Pancreas (tissue), 10 donors: Measurements from ENCODE around the gene FGD4. TPM values are rescaled to one million over a fixed set of nuclear protein-coding genes. Genes with fewer than 3 reads are reported as not detected.

Experiments used
- ATAC-seq, 4 donors: fragments of 200-7000 bp; cut with Tn5 transposase; one replicate each; pipeline versions ENCODE4 v1.8.0 to v1.9.1; 2020; ENCODE audit warnings: mild to moderate bottlenecking in 4 of 4, moderate library complexity in 4 of 4
- DNase-seq, 6 donors: peaks; one replicate each; pipeline ENCODE4 v3.0.0-alpha.2; 2020
- FAIRE-seq: peaks from 2 replicates; lab custom pipeline; 2012; peaks lifted over from hg19 to GRCh38; lab: Jason Lieb, UNC
- H3K27ac ChIP-seq, 4 donors: fragments of 200-600 bp; sonication (generic); 1 replicate in 3 of 4; 2 replicates in 1 of 4; pipeline versions ENCODE4 v1.5.0 to v1.8.0; 2020
- H3K27me3 ChIP-seq, 4 donors: fragments of 200-600 bp; one replicate each; pipeline ENCODE4 v1.8.0; 2021
- H3K36me3 ChIP-seq, 3 donors: fragments of 200-600 bp; sonication (generic) in 1 of 3; one replicate each; pipeline versions ENCODE4 v1.5.0 to v1.8.0; 2020 to 2021
- H3K4me1 ChIP-seq, 3 donors: fragments of 200-600 bp; one replicate each; pipeline ENCODE4 v1.8.0; 2021
- H3K4me3 ChIP-seq, 4 donors: fragments of 200-600 bp; sonication (generic) in 2 of 4; one replicate each; pipeline versions ENCODE4 v1.5.0 to v1.8.0; 2020 to 2021
- H3K9me3 ChIP-seq, 4 donors: fragments of 200-600 bp; one replicate each; pipeline ENCODE4 v1.8.0; 2021
- WGBS, 2 donors: extraction: QIAGEN DNeasy Blood & Tissue Kit; methylation state at CpG; one replicate each; pipeline ENCODE4 v1.1.7; 2013; 5-methylcytosine and 5-hydroxymethylcytosine counted together
- intact Hi-C, 3 donors: fragments of 100-400 bp; cut with DNase I; formaldehyde crosslinking; loops; one replicate each; pipeline versions ENCODE4 v1.11.1 to v1.14.2; 2022
- polyA plus RNA-seq, 2 donors: library from polyadenylated mRNA; stranded (reverse); fragments of 200-250 nt; gene quantifications; one replicate each; pipeline ENCODE4 v1.2.3, GENCODE V29; 2013
- total RNA-seq, 6 donors: library from RNA; stranded (reverse); fragmentation: NEBNext Ultra II Directional in 4 of 6; extraction: Animal tissue kit (Norgen Biotek cat#: 25700) in 4 of 6; gene quantifications; one replicate each; pipeline versions ENCODE4 v1.2.1 to v1.2.4, GENCODE V29; 2021 to 2023
- TF ChIP-seq, protein P1 (sequence below), 4 donors: fragments of 200-600 bp; sonication (generic) in 3 of 4; IDR thresholded peaks; one replicate each; pipeline versions ENCODE4 v1.5.0 to v1.8.0; 2021; ENCODE audit warnings: antibody characterized with exemption in 4 of 4
- donor health status: healthy with polysubstance abuse.
- donor health status: DM: no; HTN: no; CAD: no; lungs with moderate emphysema.
- donor health status: DM: no; HTN: no; CAD: no.
- donor health status: control.
- donor health status: control.
- donor health status: Bipolar disorder and iron deficiency.
- donor health status: DM: yes; HTN: yes; CAD: no.
- donor health status: DM: no; HTN: no; CAD: no.
- donor health status: DM: no; HTN: no; CAD: no.
- donor health status: DM: yes; HTN: yes; CAD: no.

FGD4 gene
- total and polyA plus RNA-seq, 8 donors = 3.6 to 26.5 (median 14.5) TPM

DNA sequence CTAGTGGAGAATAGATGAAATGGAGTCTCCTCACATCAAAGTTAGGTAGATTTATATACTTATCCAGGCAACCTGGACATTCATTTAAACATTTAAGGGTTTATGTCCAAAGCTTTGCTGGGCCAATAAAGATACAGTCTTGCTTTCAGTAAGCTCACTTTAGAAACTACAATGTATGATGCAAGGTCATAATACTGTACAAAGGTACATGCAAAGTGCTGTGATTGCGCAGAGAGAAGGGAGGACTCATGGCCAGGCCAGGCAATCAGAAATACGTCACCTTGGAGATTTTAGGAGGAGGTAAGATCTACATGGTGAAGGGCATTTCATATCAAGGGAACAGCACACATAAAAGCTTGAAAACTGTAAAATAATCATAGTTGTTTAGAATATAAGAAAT, 113.6 kb downstream of the FGD4 start:
- 87 to 95% methylated on average over 2 of the region's 2 CpGs for WGBS, 2 donors
- no peak overlapping the region for H3K27ac ChIP-seq
- no peak for ATAC-seq
- TF ChIP-seq, protein P1, sequence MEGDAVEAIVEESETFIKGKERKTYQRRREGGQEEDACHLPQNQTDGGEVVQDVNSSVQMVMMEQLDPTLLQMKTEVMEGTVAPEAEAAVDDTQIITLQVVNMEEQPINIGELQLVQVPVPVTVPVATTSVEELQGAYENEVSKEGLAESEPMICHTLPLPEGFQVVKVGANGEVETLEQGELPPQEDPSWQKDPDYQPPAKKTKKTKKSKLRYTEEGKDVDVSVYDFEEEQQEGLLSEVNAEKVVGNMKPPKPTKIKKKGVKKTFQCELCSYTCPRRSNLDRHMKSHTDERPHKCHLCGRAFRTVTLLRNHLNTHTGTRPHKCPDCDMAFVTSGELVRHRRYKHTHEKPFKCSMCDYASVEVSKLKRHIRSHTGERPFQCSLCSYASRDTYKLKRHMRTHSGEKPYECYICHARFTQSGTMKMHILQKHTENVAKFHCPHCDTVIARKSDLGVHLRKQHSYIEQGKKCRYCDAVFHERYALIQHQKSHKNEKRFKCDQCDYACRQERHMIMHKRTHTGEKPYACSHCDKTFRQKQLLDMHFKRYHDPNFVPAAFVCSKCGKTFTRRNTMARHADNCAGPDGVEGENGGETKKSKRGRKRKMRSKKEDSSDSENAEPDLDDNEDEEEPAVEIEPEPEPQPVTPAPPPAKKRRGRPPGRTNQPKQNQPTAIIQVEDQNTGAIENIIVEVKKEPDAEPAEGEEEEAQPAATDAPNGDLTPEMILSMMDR (IDR thresholded peaks at IDR 0.05) = no peak
- no peak for FAIRE-seq
- H3K4me3 ChIP-seq = no peak overlapping the region
- H3K4me1 ChIP-seq = peaks cover 8 to 29% (median 24%) of the 10 kb centered on the region in 3 donors
- no peaks in the 10 kb centered on the region for H3K9me3 ChIP-seq
- no peaks in the 10 kb centered on the region for H3K36me3 ChIP-seq
- H3K27me3 ChIP-seq = no peaks in the 10 kb centered on the region
- intact Hi-C loops = no loop called here
- no peak for DNase-seq

DNA sequence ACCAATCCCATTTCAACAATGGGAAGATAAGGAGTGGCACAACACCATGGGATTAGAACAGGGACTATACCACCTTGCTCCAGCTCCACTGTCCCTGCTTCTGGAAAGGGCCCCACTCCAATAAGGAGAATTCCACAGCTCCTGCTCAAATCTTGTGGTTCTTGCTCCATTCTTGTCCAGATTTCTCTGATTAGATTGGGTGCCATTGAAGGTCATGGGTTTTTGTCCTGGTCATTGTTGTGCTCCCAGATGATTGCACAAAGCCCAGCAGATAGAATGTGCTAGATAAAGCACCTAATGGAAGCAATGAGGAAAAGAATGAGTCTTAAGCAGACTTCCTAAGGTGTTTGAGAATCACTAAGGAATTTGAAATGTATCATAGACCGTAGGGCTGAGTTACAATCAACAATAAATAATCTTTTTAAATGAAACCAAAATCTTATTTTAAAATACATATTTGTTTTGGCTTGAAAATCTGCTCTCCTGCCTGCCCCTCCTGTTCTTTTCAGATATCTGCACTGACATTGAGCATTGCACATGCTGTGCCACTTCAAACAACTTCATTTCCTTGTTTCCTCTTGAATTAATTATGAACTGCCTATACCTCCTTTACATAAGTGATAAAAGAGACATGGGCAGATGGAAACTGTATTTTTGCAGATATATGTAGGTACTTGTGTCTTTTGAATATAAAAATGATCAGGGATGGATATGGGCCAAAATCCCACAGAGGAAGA, 115.9 kb downstream of the FGD4 start:
- FAIRE-seq = no peak
- no peak for DNase-seq
- TF ChIP-seq, protein P1 (IDR thresholded peaks at IDR 0.05) = no peak
- Histone ChIP-seq H3K4me3 (no peak overlapping the region), H3K4me1 (peaks cover 0 to 17% (median 13%) of the 10 kb centered on the region in 3 donors), H3K36me3 (no peaks in the 10 kb centered on the region), H3K9me3 (no peaks in the 10 kb centered on the region), H3K27ac (peak overlapping the region in 2 of 4 donors; percentile 57 to 68), H3K27me3 (no peaks in the 10 kb centered on the region)
- intact Hi-C loops = no loop called here
- peak; percentile 83 to 92 (median 89) for ATAC-seq
- 17 to 22% methylated on average over 1 of the region's 1 CpG for WGBS, 2 donors

DNA sequence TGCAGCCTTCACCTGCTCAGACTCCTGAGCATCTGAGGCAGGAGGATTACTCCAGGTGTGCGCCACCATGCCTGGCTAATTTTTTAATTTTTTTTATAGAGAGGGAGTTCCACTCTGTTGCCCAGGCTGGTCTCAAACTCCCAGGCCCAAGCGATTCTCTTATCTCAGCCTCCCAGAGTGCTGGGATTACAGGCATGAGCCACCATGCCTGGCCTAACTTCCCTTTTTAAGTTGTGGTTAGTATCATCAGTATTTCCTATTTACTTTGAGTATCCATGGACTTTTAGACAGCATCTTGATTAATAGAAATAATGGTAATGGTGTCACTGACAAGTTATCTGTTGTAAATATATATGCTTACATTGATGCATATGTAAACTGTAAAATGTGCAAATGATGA, 116.9 kb downstream of the FGD4 start:
- H3K27me3 ChIP-seq = no peaks in the 10 kb centered on the region
- FAIRE-seq = no peak
- H3K4me3 ChIP-seq = no peak overlapping the region
- intact Hi-C loops = no loop called here
- 60 to 76% methylated on average over 2 of the region's 2 CpGs for WGBS, 2 donors
- TF ChIP-seq, protein P1 (IDR thresholded peaks at IDR 0.05) = no peak
- no peak overlapping the region for H3K27ac ChIP-seq
- no peaks in the 10 kb centered on the region for H3K9me3 ChIP-seq
- H3K36me3 ChIP-seq = no peaks in the 10 kb centered on the region
- DNase-seq = no peak
- H3K4me1 ChIP-seq = peaks cover 0 to 17% (median 12%) of the 10 kb centered on the region in 3 donors
- peak in 3 of 4 donors; percentile 12 to 37 (median 18) for ATAC-seq

DNA sequence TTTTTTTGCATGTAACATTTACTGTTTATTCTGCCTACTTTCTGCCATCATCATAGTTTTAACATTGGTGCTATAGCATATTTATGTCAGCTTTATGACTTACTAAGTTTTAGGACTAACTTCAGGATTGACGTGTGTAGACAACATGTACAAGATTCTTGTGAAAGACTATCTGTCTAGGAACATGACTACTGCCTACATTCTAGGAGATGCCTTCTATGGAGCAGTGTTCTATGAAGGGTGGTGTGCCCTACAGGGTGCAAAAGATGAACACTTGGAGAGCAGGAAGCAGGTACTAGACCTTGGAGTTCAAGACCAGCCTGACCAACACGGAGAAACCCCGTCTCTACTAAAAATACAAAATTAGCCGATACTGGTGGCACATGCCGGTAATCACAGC, 118.6 kb downstream of the FGD4 start:
- no peak for FAIRE-seq
- intact Hi-C loops = no loop called here
- Histone ChIP-seq H3K4me3 (no peak overlapping the region), H3K36me3 (no peaks in the 10 kb centered on the region), H3K4me1 (peaks cover 0 to 17% (median 12%) of the 10 kb centered on the region in 3 donors), H3K9me3 (no peaks in the 10 kb centered on the region), H3K27me3 (no peaks in the 10 kb centered on the region), H3K27ac (no peak overlapping the region)
- 96 to 97% methylated on average over 5 of the region's 5 CpGs for WGBS, 2 donors
- DNase-seq = no peak
- TF ChIP-seq, protein P1 (IDR thresholded peaks at IDR 0.05) = no peak
- ATAC-seq = no peak

DNA sequence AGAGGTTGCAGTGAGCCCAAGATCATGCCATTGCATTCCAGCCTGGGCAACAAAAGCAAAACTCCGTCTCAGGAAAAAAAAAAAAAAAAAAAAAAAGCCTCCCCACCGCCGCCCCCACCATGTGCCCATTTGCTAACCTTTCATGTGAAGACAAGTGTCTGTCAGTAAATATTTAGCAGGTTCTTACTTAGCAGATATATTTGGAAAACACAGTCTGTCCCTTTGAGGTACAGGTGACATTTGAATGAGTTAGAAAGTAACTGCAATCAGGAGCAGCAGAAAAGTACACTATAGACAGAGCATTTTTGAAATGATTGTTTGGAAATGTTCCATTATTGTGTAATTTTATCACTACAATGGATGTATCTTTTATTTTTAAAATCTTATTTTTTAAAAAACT, 119.7 kb downstream of the FGD4 start:
- H3K27ac ChIP-seq = no peak overlapping the region
- intact Hi-C loops = no loop called here
- DNase-seq (no peak), FAIRE-seq (no peak), ATAC-seq (no peak)
- WGBS, 2 donors = 88 to 91% methylated on average over 3 of the region's 3 CpGs
- H3K9me3 ChIP-seq = no peaks in the 10 kb centered on the region
- no peaks in the 10 kb centered on the region for H3K36me3 ChIP-seq
- TF ChIP-seq, protein P1 (IDR thresholded peaks at IDR 0.05) = no peak
- peaks cover 0 to 17% (median 12%) of the 10 kb centered on the region in 3 donors for H3K4me1 ChIP-seq
- H3K27me3 ChIP-seq = no peaks in the 10 kb centered on the region
- H3K4me3 ChIP-seq = no peak overlapping the region
